H9 (cell line): ENCODE results near the gene ABCA7. TPM values are rescaled to one million over a fixed set of nuclear protein-coding genes. Genes with fewer than 3 reads are reported as not detected.

Experiments
- DNase-seq: peaks from one replicate; pipeline ENCODE4 v3.0.0-alpha.2; 2017
- H2AFZ ChIP-seq: one replicate; pipeline ENCODE4 v1.6.1; 2013; ENCODE audit warnings: mild to moderate bottlenecking, low read length, control low read depth, moderate library complexity
- H2AK5ac ChIP-seq: 2 replicates; pipeline ENCODE4 v1.6.1; 2013; ENCODE audit warnings: low read length, control low read depth, mixed read lengths; ENCODE audit not compliant: insufficient read length
- H2BK120ac ChIP-seq: one replicate; pipeline ENCODE4 v1.6.1; 2013; ENCODE audit warnings: low read depth, mild to moderate bottlenecking, low read length, control low read depth, inconsistent platforms; ENCODE audit not compliant: poor library complexity, severe bottlenecking
- H2BK12ac ChIP-seq: 2 replicates; pipeline ENCODE4 v1.6.1; 2013; ENCODE audit warnings: low read length, control low read depth, mixed read lengths, low read depth; ENCODE audit not compliant: insufficient read length
- H2BK15ac ChIP-seq: 2 replicates; pipeline ENCODE4 v1.6.1; 2013; ENCODE audit warnings: low read depth, low read length, control low read depth
- H2BK20ac ChIP-seq: one replicate; pipeline ENCODE4 v1.6.1; 2013; ENCODE audit warnings: low read depth, mild to moderate bottlenecking, low read length, control low read depth, inconsistent platforms; ENCODE audit not compliant: poor library complexity, severe bottlenecking
- H2BK5ac ChIP-seq: 2 replicates; pipeline ENCODE4 v1.6.1; 2013; ENCODE audit warnings: low read length, control low read depth, mixed read lengths; ENCODE audit not compliant: insufficient read length
- H3K14ac ChIP-seq: 2 replicates; pipeline ENCODE4 v1.6.1; 2013; ENCODE audit warnings: low read length, control low read depth; ENCODE audit not compliant: insufficient read depth
- H3K18ac ChIP-seq: 2 replicates; pipeline ENCODE4 v1.6.1; 2013; ENCODE audit warnings: low read depth, mild to moderate bottlenecking, mixed read lengths, low read length, control low read depth; ENCODE audit not compliant: insufficient read length
- H3K23ac ChIP-seq: 2 replicates; pipeline ENCODE4 v1.6.1; 2013; ENCODE audit warnings: low read length, control low read depth, mixed read lengths, low read depth; ENCODE audit not compliant: insufficient read length
- H3K23me2 ChIP-seq: 2 replicates; pipeline ENCODE4 v1.6.1; 2013; ENCODE audit warnings: low read depth, mild to moderate bottlenecking, mixed read lengths, low read length, control low read depth; ENCODE audit not compliant: insufficient read length, poor library complexity, severe bottlenecking
- H3K27ac ChIP-seq: 2 replicates; pipeline ENCODE4 v1.5.1; 2013; ENCODE audit warnings: low read length, control low read depth, mixed read lengths, low read depth; ENCODE audit not compliant: insufficient read length
- H3K27me3 ChIP-seq: 2 replicates; pipeline ENCODE4 v1.6.1; 2013; ENCODE audit warnings: low read length, control low read depth, inconsistent platforms; ENCODE audit not compliant: insufficient read depth
- H3K4ac ChIP-seq: 2 replicates; pipeline ENCODE4 v1.6.1; 2013; ENCODE audit warnings: low read depth, mild to moderate bottlenecking, control low read depth, inconsistent platforms, low read length, moderate library complexity
- H3K4me1 ChIP-seq: 2 replicates; pipeline ENCODE4 v1.6.1; 2013; ENCODE audit warnings: low read length, control low read depth, inconsistent platforms; ENCODE audit not compliant: insufficient read depth
- H3K4me2 ChIP-seq: 2 replicates; pipeline ENCODE4 v1.6.1; 2013; ENCODE audit warnings: low read length, control low read depth, mixed read lengths; ENCODE audit not compliant: insufficient read length, insufficient read depth
- H3K56ac ChIP-seq: 2 replicates; pipeline ENCODE4 v1.6.1; 2013; ENCODE audit warnings: low read depth, mild to moderate bottlenecking, mixed read lengths, low read length, control low read depth; ENCODE audit not compliant: insufficient read length
- H3K79me1 ChIP-seq: 2 replicates; pipeline ENCODE4 v1.6.1; 2013; ENCODE audit warnings: low read depth, mild to moderate bottlenecking, moderate library complexity, low read length, control low read depth, inconsistent platforms; ENCODE audit not compliant: insufficient read depth, poor library complexity, severe bottlenecking
- H3K79me2 ChIP-seq: 2 replicates; pipeline ENCODE4 v1.6.1; 2013; ENCODE audit warnings: low read length, control low read depth, inconsistent platforms; ENCODE audit not compliant: insufficient read depth
- H3K9ac ChIP-seq: 2 replicates; pipeline ENCODE4 v1.6.1; 2013; ENCODE audit warnings: low read length, control low read depth, mixed read lengths; ENCODE audit not compliant: insufficient read length; ENCODE audit errors: extremely low read depth
- H3K9me3 ChIP-seq: one replicate; pipeline ENCODE4 v1.6.1; 2013; ENCODE audit warnings: low read depth, low read length, inconsistent platforms; ENCODE audit not compliant: control insufficient read depth
- H3T11ph ChIP-seq: one replicate; pipeline ENCODE4 v1.6.1; 2013; ENCODE audit warnings: mild to moderate bottlenecking, low read length, control low read depth, inconsistent platforms
- H4K20me1 ChIP-seq: one replicate; pipeline ENCODE4 v1.6.1; 2013; ENCODE audit not compliant: control insufficient read depth, insufficient read length, insufficient read depth
- H4K5ac ChIP-seq: 2 replicates; pipeline ENCODE4 v1.6.1; 2013; ENCODE audit warnings: low read depth, mild to moderate bottlenecking, mixed read lengths, low read length, control low read depth; ENCODE audit not compliant: insufficient read length
- H4K8ac ChIP-seq: replicated peaks from 2 replicates; pipeline ENCODE4 v1.6.1; 2013; ENCODE audit warnings: low read length, control low read depth, mixed read lengths, low read depth; ENCODE audit not compliant: insufficient read length
- H4K91ac ChIP-seq: 2 replicates; pipeline ENCODE4 v1.6.1; 2013; ENCODE audit warnings: low read depth, mild to moderate bottlenecking, moderate library complexity, mixed read lengths, low read length, control low read depth; ENCODE audit not compliant: insufficient read length
- H3K27ac Mint-ChIP-seq, 3 experiments: 2 replicates in 2 of 3; 3 replicates in 1 of 3; pipeline ENCODE4 v1.8.0; 2020 to 2021; ENCODE audit warnings: mixed read lengths in 3 of 3, mild to moderate bottlenecking in 1 of 3, moderate library complexity in 1 of 3
- H3K27me3 Mint-ChIP-seq: 2 replicates; pipeline ENCODE4 v1.8.0; 2021; ENCODE audit warnings: low read depth, mild to moderate bottlenecking, moderate library complexity, mixed read lengths
- H3K36me3 Mint-ChIP-seq, 3 experiments: 2 replicates in 2 of 3; 3 replicates in 1 of 3; pipeline ENCODE4 v1.8.0; 2020 to 2021; ENCODE audit warnings: low read depth in 3 of 3, mixed read lengths in 3 of 3; ENCODE audit not compliant: insufficient read depth in 1 of 3
- H3K4me1 Mint-ChIP-seq, 2 experiments: 2 replicates each; pipeline ENCODE4 v1.8.0; 2020; ENCODE audit warnings: mixed read lengths in 2 of 2
- H3K4me3 Mint-ChIP-seq, 2 experiments: 2 replicates in 1 of 2; 3 replicates in 1 of 2; pipeline ENCODE4 v1.8.0; 2020 to 2021; ENCODE audit warnings: mild to moderate bottlenecking in 2 of 2, mixed read lengths in 2 of 2, moderate library complexity in 1 of 2
- H3K9me3 Mint-ChIP-seq, 2 experiments: 2 replicates in 1 of 2; 3 replicates in 1 of 2; pipeline ENCODE4 v1.8.0; 2020; ENCODE audit warnings: mild to moderate bottlenecking in 2 of 2, mixed read lengths in 2 of 2, moderate library complexity in 1 of 2
- WGBS: extraction: QIAGEN DNeasy Blood & Tissue Kit; methylation state at CpG from one replicate; pipeline ENCODE4 v1.1.7; 2013; ENCODE audit warnings: missing lambda C conversion rate, low lambda C conversion rate, mixed read lengths; ENCODE audit not compliant: insufficient read length; ENCODE audit errors: extremely low coverage; 5-methylcytosine and 5-hydroxymethylcytosine counted together
- total RNA-seq: library from RNA; stranded (reverse); gene quantifications from 2 replicates; pipeline ENCODE4 v1.2.1, GENCODE V29; 2021
- TF ChIP-seq, protein P1 (sequence below): fragments of 200-600 bp; sonication (generic); conservative IDR thresholded peaks from 3 replicates; pipeline ENCODE4 v1.8.0; 2021; ENCODE audit warnings: antibody characterized with exemption, mild to moderate bottlenecking

Gene ABCA7
- total RNA-seq, 1 experiment from 2014 or later = 34.6 TPM

DNA sequence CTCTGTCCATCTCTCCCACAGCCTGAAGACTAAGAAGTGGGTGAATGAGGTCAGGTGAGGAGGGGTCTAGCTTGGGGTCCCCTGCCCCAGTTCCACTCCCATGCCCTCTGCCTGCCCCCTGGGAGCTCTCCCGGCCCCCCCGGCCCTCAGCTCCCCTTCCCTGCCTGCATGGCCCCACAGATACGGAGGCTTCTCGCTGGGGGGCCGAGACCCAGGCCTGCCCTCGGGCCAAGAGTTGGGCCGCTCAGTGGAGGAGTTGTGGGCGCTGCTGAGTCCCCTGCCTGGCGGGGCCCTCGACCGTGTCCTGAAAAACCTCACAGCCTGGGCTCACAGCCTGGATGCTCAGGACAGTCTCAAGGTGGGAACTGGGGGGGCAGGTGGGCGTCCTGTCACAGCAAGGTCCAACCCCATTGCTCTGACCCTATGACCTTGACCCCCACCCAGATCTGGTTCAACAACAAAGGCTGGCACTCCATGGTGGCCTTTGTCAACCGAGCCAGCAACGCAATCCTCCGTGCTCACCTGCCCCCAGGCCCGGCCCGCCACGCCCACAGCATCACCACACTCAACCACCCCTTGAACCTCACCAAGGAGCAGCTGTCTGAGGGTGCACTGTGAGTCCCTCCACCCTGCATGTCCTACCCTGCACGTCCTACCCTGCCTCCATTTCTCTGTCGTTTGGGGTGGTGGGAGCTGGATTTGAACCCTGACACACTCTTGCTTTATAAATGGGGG lies 16.1 kb downstream of the ABCA7 start:
- Histone ChIP-seq H3K4ac (no peak overlapping the region), H3K4me1 (no peaks in the 10 kb centered on the region), H3K79me2 (no peaks in the 10 kb centered on the region), H2BK12ac (no peak overlapping the region), H3K4me2 (no peak overlapping the region), H2BK20ac (no peak overlapping the region), H3T11ph (no peak overlapping the region), H3K9ac (no peak overlapping the region), H4K20me1 (no peaks in the 10 kb centered on the region), H3K56ac (no peak overlapping the region), H2BK5ac (no peak overlapping the region), H3K79me1 (no peaks in the 10 kb centered on the region), H4K91ac (no peak overlapping the region), H3K18ac (no peak overlapping the region), H4K8ac (no peak overlapping the region), H3K27me3 (no peaks in the 10 kb centered on the region), H3K9me3 (peaks cover 19% of the 10 kb centered on the region), H4K5ac (no peak overlapping the region), H2AFZ (no peak overlapping the region), H3K23me2 (no peaks in the 10 kb centered on the region), H3K23ac (no peak overlapping the region), H2AK5ac (no peak overlapping the region), H2BK15ac (no peak overlapping the region), H3K27ac (no peak overlapping the region), H3K14ac (no peak overlapping the region), H2BK120ac (no peak overlapping the region)
- H3K27me3 Mint-ChIP-seq = no peaks in the 10 kb centered on the region; the same call in none of the 2 replicates
- peak; percentile 21 for DNase-seq
- peaks cover 2 to 17% (median 12%) of the 10 kb centered on the region in 3 experiments; a peak in 4 of 7 replicates for H3K36me3 Mint-ChIP-seq
- TF ChIP-seq, protein P1, sequence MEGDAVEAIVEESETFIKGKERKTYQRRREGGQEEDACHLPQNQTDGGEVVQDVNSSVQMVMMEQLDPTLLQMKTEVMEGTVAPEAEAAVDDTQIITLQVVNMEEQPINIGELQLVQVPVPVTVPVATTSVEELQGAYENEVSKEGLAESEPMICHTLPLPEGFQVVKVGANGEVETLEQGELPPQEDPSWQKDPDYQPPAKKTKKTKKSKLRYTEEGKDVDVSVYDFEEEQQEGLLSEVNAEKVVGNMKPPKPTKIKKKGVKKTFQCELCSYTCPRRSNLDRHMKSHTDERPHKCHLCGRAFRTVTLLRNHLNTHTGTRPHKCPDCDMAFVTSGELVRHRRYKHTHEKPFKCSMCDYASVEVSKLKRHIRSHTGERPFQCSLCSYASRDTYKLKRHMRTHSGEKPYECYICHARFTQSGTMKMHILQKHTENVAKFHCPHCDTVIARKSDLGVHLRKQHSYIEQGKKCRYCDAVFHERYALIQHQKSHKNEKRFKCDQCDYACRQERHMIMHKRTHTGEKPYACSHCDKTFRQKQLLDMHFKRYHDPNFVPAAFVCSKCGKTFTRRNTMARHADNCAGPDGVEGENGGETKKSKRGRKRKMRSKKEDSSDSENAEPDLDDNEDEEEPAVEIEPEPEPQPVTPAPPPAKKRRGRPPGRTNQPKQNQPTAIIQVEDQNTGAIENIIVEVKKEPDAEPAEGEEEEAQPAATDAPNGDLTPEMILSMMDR = no peak
- H3K9me3 Mint-ChIP-seq = no peaks in the 10 kb centered on the region
- peak overlapping the region in 1 of 3 experiments; percentile 94; a peak in 1 of 7 replicates for H3K27ac Mint-ChIP-seq
- H3K4me3 Mint-ChIP-seq = peak overlapping the region in 1 of 2 experiments; percentile 24; a peak in 2 of 5 replicates
- peaks cover 2 to 11% of the 10 kb centered on the region in 2 experiments; a peak in 3 of 4 replicates for H3K4me1 Mint-ChIP-seq
- WGBS = no CpG with 5 or more reads among the region's 20 CpGs
